Neuron (in vitro differentiated cells): ENCODE results near the gene REEP3.

Experiments
- H2AFZ ChIP-seq: one replicate; pipeline ENCODE4 v1.6.1; 2013; ENCODE audit warnings: low read depth, mild to moderate bottlenecking, inconsistent platforms, low read length, moderate library complexity
- H3K27me3 ChIP-seq: one replicate; pipeline ENCODE4 v1.6.1; 2013; ENCODE audit warnings: low read length; ENCODE audit not compliant: insufficient read depth
- H3K36me3 ChIP-seq: one replicate; pipeline ENCODE4 v1.6.1; 2013; ENCODE audit warnings: low read length; ENCODE audit not compliant: insufficient read depth
- H3K4me1 ChIP-seq: one replicate; pipeline ENCODE4 v1.6.1; 2013; ENCODE audit warnings: low read length; ENCODE audit not compliant: insufficient read depth
- H3K4me3 ChIP-seq: 2 replicates; pipeline ENCODE4 v1.5.1; 2013; ENCODE audit warnings: mild to moderate bottlenecking, low read length, moderate library complexity
- H3K9me3 ChIP-seq: one replicate; pipeline ENCODE4 v1.6.1; 2013; ENCODE audit warnings: low read length

The REEP3 gene

GRCh38 chr10:63588436-63589167, 67.4 kb downstream of the REEP3 start:
- H2AFZ ChIP-seq: no peak overlapping the region
- H3K27me3 ChIP-seq: no peaks in the 10 kb centered on the region
- H3K4me3 ChIP-seq: no peak overlapping the region
- H3K9me3 ChIP-seq: no peaks in the 10 kb centered on the region
- H3K4me1 ChIP-seq: no peaks in the 10 kb centered on the region
- H3K36me3 ChIP-seq: no peaks in the 10 kb centered on the region

GRCh38 chr10:63591600-63592379, 70.6 kb downstream of the REEP3 start:
- H3K4me1 ChIP-seq: no peaks in the 10 kb centered on the region
- peaks cover 10% of the 10 kb centered on the region for H3K36me3 ChIP-seq
- H3K9me3 ChIP-seq: no peaks in the 10 kb centered on the region
- no peak overlapping the region for H3K4me3 ChIP-seq
- no peak overlapping the region for H2AFZ ChIP-seq
- no peaks in the 10 kb centered on the region for H3K27me3 ChIP-seq

- H3K4me1 ChIP-seq: no peaks in the 10 kb centered on the region
- H3K36me3 ChIP-seq: peaks cover 18% of the 10 kb centered on the region
- H3K4me3 ChIP-seq: no peak overlapping the region
- no peaks in the 10 kb centered on the region for H3K9me3 ChIP-seq
- no peak overlapping the region for H2AFZ ChIP-seq
- H3K27me3 ChIP-seq: no peaks in the 10 kb centered on the region
These were observed 72.4 kb downstream of the REEP3 start for GRCh38 chr10:63593576-63593975.

GRCh38 chr10:63595072-63595471, 73.9 kb downstream of the REEP3 start:
- H2AFZ ChIP-seq: no peak overlapping the region
- no peak overlapping the region for H3K4me3 ChIP-seq
- H3K36me3 ChIP-seq: peaks cover 21% of the 10 kb centered on the region
- no peaks in the 10 kb centered on the region for H3K27me3 ChIP-seq
- H3K4me1 ChIP-seq: no peaks in the 10 kb centered on the region
- H3K9me3 ChIP-seq: no peaks in the 10 kb centered on the region

- Histone ChIP-seq H3K27me3 (no peaks in the 10 kb centered on the region), H3K4me3 (no peak overlapping the region), H3K4me1 (no peaks in the 10 kb centered on the region), H2AFZ (no peak overlapping the region), H3K9me3 (no peaks in the 10 kb centered on the region), H3K36me3 (peaks cover 27% of the 10 kb centered on the region)
These were observed 75.7 kb downstream of the REEP3 start for GRCh38 chr10:63596924-63597323.

GRCh38 chr10:63600540-63600939, 79.3 kb downstream of the REEP3 start:
- Histone ChIP-seq H3K9me3 (no peaks in the 10 kb centered on the region), H2AFZ (no peak overlapping the region), H3K4me3 (no peak overlapping the region), H3K27me3 (no peaks in the 10 kb centered on the region), H3K4me1 (peaks cover 6% of the 10 kb centered on the region), H3K36me3 (peaks cover 35% of the 10 kb centered on the region)

GRCh38 chr10:63603709-63604445, 82.7 kb downstream of the REEP3 start:
- peaks cover 15% of the 10 kb centered on the region for H3K36me3 ChIP-seq
- no peak overlapping the region for H3K4me3 ChIP-seq
- H3K9me3 ChIP-seq: no peaks in the 10 kb centered on the region
- no peaks in the 10 kb centered on the region for H3K27me3 ChIP-seq
- H2AFZ ChIP-seq: no peak overlapping the region
- peaks cover 12% of the 10 kb centered on the region for H3K4me1 ChIP-seq

- peaks cover 14% of the 10 kb centered on the region for H3K36me3 ChIP-seq
- no peaks in the 10 kb centered on the region for H3K27me3 ChIP-seq
- no peaks in the 10 kb centered on the region for H3K9me3 ChIP-seq
- H2AFZ ChIP-seq: no peak overlapping the region
- H3K4me3 ChIP-seq: no peak overlapping the region
- peaks cover 12% of the 10 kb centered on the region for H3K4me1 ChIP-seq
These were observed 84.2 kb downstream of the REEP3 start for GRCh38 chr10:63605197-63605967.

- H3K9me3 ChIP-seq: no peaks in the 10 kb centered on the region
- H3K4me3 ChIP-seq: no peak overlapping the region
- H3K36me3 ChIP-seq: peaks cover 4% of the 10 kb centered on the region
- no peaks in the 10 kb centered on the region for H3K27me3 ChIP-seq
- no peak overlapping the region for H2AFZ ChIP-seq
- H3K4me1 ChIP-seq: peaks cover 12% of the 10 kb centered on the region
These were observed 87.3 kb downstream of the REEP3 start for GRCh38 chr10:63608511-63608910.

GRCh38 chr10:63611078-63611477, 89.9 kb downstream of the REEP3 start:
- H3K4me1 ChIP-seq: peaks cover under 1% of the 10 kb centered on the region
- H3K27me3 ChIP-seq: no peaks in the 10 kb centered on the region
- H3K4me3 ChIP-seq: no peak overlapping the region
- peaks cover 9% of the 10 kb centered on the region for H3K36me3 ChIP-seq
- H2AFZ ChIP-seq: no peak overlapping the region
- H3K9me3 ChIP-seq: no peaks in the 10 kb centered on the region

- Histone ChIP-seq H3K27me3 (no peaks in the 10 kb centered on the region), H3K36me3 (peaks cover 10% of the 10 kb centered on the region), H3K4me3 (no peak overlapping the region), H3K4me1 (no peaks in the 10 kb centered on the region), H2AFZ (no peak overlapping the region), H3K9me3 (no peaks in the 10 kb centered on the region)
These were observed 93.2 kb downstream of the REEP3 start for GRCh38 chr10:63614371-63614891.

GRCh38 chr10:63618552-63618951, 97.4 kb downstream of the REEP3 start:
- H3K4me1 ChIP-seq: no peaks in the 10 kb centered on the region
- H3K27me3 ChIP-seq: no peaks in the 10 kb centered on the region
- no peaks in the 10 kb centered on the region for H3K9me3 ChIP-seq
- peaks cover 11% of the 10 kb centered on the region for H3K36me3 ChIP-seq
- H2AFZ ChIP-seq: no peak overlapping the region
- no peak overlapping the region for H3K4me3 ChIP-seq
